ENCODE data around the gene ATP11A. TPM values are rescaled to one million over a fixed set of nuclear protein-coding genes. Genes with fewer than 3 reads are reported as not detected.
A peak's percentile ranks its signal among the peaks of the same experiment; 100 is the strongest.

The ATP11A gene
- total RNA-seq, 1 donor from 2014 or later: 281 TPM

DNA sequence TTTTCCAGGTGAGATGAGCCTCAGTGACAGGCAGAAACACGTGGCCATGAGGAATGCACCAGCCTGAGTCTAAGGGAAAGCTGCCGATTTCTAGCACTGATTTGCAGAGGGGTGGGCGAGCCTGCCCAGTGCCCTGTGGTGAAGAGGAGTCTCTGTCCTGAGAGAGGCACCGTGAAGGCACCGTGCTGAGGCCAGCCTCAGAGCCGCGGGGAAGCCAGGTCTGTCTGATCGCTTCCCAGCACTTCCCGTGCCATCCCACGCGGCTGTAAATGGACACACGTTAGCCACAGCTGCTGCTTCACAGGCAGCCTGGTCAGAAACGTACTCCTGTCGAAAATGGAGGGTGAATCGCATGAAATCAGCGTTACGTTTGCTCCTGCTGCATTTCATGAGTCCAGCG lies 79.8 kb downstream of the ATP11A start:
- no peak overlapping the region for H3K4me3 ChIP-seq
- no peaks in the 10 kb centered on the region for H3K9me3 ChIP-seq
- H3K27me3 ChIP-seq (ENCODE audit: low read depth): no peaks in the 10 kb centered on the region
- peaks cover 61% of the 10 kb centered on the region for H3K4me1 ChIP-seq
- H3K27ac ChIP-seq: no peak overlapping the region
- no peak for TF ChIP-seq CTCF (IDR thresholded peaks at IDR 0.05)
- DNase-seq (no peak), ATAC-seq (no peak)
- peaks cover 9% of the 10 kb centered on the region for H3K36me3 ChIP-seq
- intact Hi-C loops (cut with DNase I): no loop called here

- peak overlapping the region; percentile 18 for H3K27ac ChIP-seq
- H3K36me3 ChIP-seq: peaks cover 16% of the 10 kb centered on the region
- H3K9me3 ChIP-seq: no peaks in the 10 kb centered on the region
- H3K27me3 ChIP-seq (ENCODE audit: low read depth): no peaks in the 10 kb centered on the region
- TF ChIP-seq CTCF (IDR thresholded peaks at IDR 0.05): no peak
- intact Hi-C loops (cut with DNase I): no loop called here
- no peak for DNase-seq
- ATAC-seq: peak; percentile 47 to 49
- H3K4me3 ChIP-seq: no peak overlapping the region
- peaks cover 52% of the 10 kb centered on the region for H3K4me1 ChIP-seq
These were observed 80.7 kb downstream of the ATP11A start for GRCh38 chr13:112770504-112770903.

- peak in 1 of 2 donors; percentile 11 for ATAC-seq
- H3K27me3 ChIP-seq (ENCODE audit: low read depth): no peaks in the 10 kb centered on the region
- intact Hi-C loops (cut with DNase I): no loop called here
- H3K36me3 ChIP-seq: peaks cover 16% of the 10 kb centered on the region
- no peak for DNase-seq
- peak overlapping the region; percentile 3 for H3K27ac ChIP-seq
- no peaks in the 10 kb centered on the region for H3K9me3 ChIP-seq
- no peak for TF ChIP-seq CTCF (IDR thresholded peaks at IDR 0.05)
- H3K4me3 ChIP-seq: no peak overlapping the region
- peaks cover 44% of the 10 kb centered on the region for H3K4me1 ChIP-seq
These were observed 81.5 kb downstream of the ATP11A start for GRCh38 chr13:112771139-112771876.

DNA sequence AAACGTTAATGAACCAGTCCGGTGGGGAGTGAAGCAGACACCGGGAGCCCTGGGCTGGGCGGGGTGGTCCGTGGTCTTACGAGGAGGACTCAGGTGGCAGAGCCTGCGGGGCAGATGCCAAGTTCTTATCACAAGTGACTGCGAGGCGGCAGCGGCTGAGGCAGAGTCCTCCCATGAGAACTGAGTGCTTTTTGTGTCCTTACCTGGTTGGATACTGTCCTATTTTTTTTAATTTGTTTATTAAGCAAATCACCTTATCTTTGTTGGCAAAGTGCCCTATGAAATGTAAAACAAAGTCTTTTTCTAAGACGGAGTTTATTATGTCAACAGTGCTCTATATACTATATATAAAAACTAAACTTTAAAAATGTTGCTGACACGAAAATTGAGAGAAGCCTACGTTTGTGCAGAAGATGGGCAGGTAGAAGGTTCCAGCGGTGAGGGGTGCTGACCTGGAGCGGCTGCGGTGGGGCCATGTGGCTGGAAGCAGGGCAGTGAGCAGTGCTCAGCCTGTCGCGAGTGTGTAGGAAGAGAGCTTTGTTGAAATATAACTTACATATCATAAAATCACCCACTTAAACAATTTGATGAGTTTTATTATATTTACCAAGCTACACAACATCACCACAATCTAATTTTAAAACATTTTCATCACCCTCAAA lies 82.2 kb downstream of the ATP11A start:
- H3K27me3 ChIP-seq (ENCODE audit: low read depth): no peaks in the 10 kb centered on the region
- H3K4me1 ChIP-seq: peaks cover 44% of the 10 kb centered on the region
- intact Hi-C loops (cut with DNase I): no loop called here
- H3K4me3 ChIP-seq: no peak overlapping the region
- TF ChIP-seq CTCF (IDR thresholded peaks at IDR 0.05): no peak
- DNase-seq (peak; percentile 63), ATAC-seq (peak in 1 of 2 donors; percentile 35)
- H3K9me3 ChIP-seq: no peaks in the 10 kb centered on the region
- H3K27ac ChIP-seq: peak overlapping the region; percentile 3
- peaks cover 16% of the 10 kb centered on the region for H3K36me3 ChIP-seq

DNA sequence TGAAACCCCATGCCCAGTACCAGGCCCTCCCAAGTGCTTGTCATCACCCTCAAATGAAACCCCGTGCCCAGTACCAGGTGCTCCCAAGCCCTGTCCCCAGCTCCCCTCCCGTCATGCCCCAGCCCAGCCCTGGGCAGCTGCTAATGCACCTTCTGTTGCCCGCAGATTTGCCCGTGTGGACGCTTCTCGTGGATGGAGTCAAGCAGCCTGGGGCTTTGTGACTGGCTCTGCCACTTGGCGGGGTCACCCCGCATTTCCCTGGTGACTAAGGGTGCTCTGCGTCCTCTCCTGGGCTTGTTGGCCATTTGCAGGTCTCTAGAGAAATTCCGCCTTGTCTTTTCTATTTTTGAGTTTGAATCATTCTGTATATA lies 82.7 kb downstream of the ATP11A start:
- intact Hi-C loops (cut with DNase I): no loop called here

More for the DNA sequence above, 82.7 kb downstream of the ATP11A start:
- ATAC-seq: no peak
- no peak for TF ChIP-seq CTCF (IDR thresholded peaks at IDR 0.05)
- no peaks in the 10 kb centered on the region for H3K9me3 ChIP-seq
- H3K4me3 ChIP-seq: no peak overlapping the region
- no peak for DNase-seq
- H3K4me1 ChIP-seq: peaks cover 47% of the 10 kb centered on the region
- peaks cover 16% of the 10 kb centered on the region for H3K36me3 ChIP-seq
- no peaks in the 10 kb centered on the region for H3K27me3 ChIP-seq (ENCODE audit: low read depth)
- H3K27ac ChIP-seq: peak overlapping the region; percentile 3

Measured in lower lobe of right lung (tissue), 2 donors.